ENCODE measurements around the gene ITGA1. TPM values are rescaled to one million over a fixed set of nuclear protein-coding genes. Genes with fewer than 3 reads are reported as not detected.

Gene ITGA1
- total RNA-seq, 5 donors from 2014 or later (not counting 1 experiment from before 2014, with no cell fraction given) = 2.9 to 13.0 (median 6.8) TPM

GRCh38 chr5:52831786-52832511, 44.2 kb downstream of the ITGA1 start:
- Mint-ChIP-seq H3K9me3 (peaks cover 0 to 3% (median 3%) of the 10 kb centered on the region in 3 donors), H3K27ac (no peak overlapping the region), H3K4me3 (no peak overlapping the region), H3K4me1 (no peaks in the 10 kb centered on the region), H3K27me3 (peaks cover 0 to 3% of the 10 kb centered on the region in 2 donors), H3K36me3 (peaks cover 6% of the 10 kb centered on the region)
- no peaks in the 10 kb centered on the region for H3K4me1 ChIP-seq (ENCODE audit: control insufficient read depth in 1 of 2, extremely low read depth in 1 of 2, insufficient read depth in 2 of 2, low read length in 2 of 2)
- H3K4me3 ChIP-seq (ENCODE audit: control insufficient read depth in 1 of 2, extremely low read depth in 1 of 2, low read length in 1 of 2) = no peak overlapping the region
- ATAC-seq (replicated peaks in 1 of 4) (no peak), DNase-seq (no peak)
- H3K27ac ChIP-seq (ENCODE audit: low read length) = no peak overlapping the region
- POLR2A ChIA-PET = no interaction called here
- H3K27me3 ChIP-seq (replicated peaks in 1 of 2; ENCODE audit: control insufficient read depth in 2 of 2, extremely low read depth in 1 of 2, insufficient read depth in 2 of 2, low read length in 1 of 2) = no peaks in the 10 kb centered on the region
- WGBS (ENCODE audit: insufficient coverage) = 80% methylated on average over 1 of the region's 2 CpGs
- H3K36me3 ChIP-seq (ENCODE audit: control insufficient read depth in 2 of 2, extremely low read depth in 1 of 2, insufficient read depth in 1 of 2, low read length in 1 of 2) = no peaks in the 10 kb centered on the region
- H3K9me3 ChIP-seq = no peaks in the 10 kb centered on the region
- CTCF ChIA-PET = no interaction called here

GRCh38 chr5:52834320-52834719, 46.6 kb downstream of the ITGA1 start:
- CTCF ChIA-PET = no interaction called here
- no peaks in the 10 kb centered on the region for H3K9me3 ChIP-seq
- no peak overlapping the region for H3K4me3 ChIP-seq (ENCODE audit: control insufficient read depth in 1 of 2, extremely low read depth in 1 of 2, low read length in 1 of 2)
- Mint-ChIP-seq H3K27me3 (peaks cover 0 to 3% of the 10 kb centered on the region in 2 donors), H3K4me1 (no peaks in the 10 kb centered on the region), H3K27ac (no peak overlapping the region), H3K9me3 (peaks cover 0 to 3% (median 0%) of the 10 kb centered on the region in 3 donors), H3K36me3 (peaks cover 3% of the 10 kb centered on the region), H3K4me3 (no peak overlapping the region)
- no peaks in the 10 kb centered on the region for H3K27me3 ChIP-seq (replicated peaks in 1 of 2; ENCODE audit: control insufficient read depth in 2 of 2, extremely low read depth in 1 of 2, insufficient read depth in 2 of 2, low read length in 1 of 2)
- DNase-seq (no peak), ATAC-seq (replicated peaks in 1 of 4) (no peak)
- WGBS (ENCODE audit: insufficient coverage) = 92% methylated on average over 2 of the region's 2 CpGs
- POLR2A ChIA-PET = no interaction called here
- H3K36me3 ChIP-seq (ENCODE audit: control insufficient read depth in 2 of 2, extremely low read depth in 1 of 2, insufficient read depth in 1 of 2, low read length in 1 of 2) = no peaks in the 10 kb centered on the region
- H3K27ac ChIP-seq (ENCODE audit: low read length) = no peak overlapping the region
- H3K4me1 ChIP-seq (ENCODE audit: control insufficient read depth in 1 of 2, extremely low read depth in 1 of 2, insufficient read depth in 2 of 2, low read length in 2 of 2) = no peaks in the 10 kb centered on the region

- Mint-ChIP-seq H3K4me1 (no peaks in the 10 kb centered on the region), H3K36me3 (peaks cover 3% of the 10 kb centered on the region), H3K4me3 (no peak overlapping the region), H3K9me3 (peaks cover 0 to 3% (median 0%) of the 10 kb centered on the region in 3 donors), H3K27me3 (peaks cover 0 to 3% of the 10 kb centered on the region in 2 donors), H3K27ac (no peak overlapping the region)
- 87% methylated on average over 3 of the region's 7 CpGs for WGBS (ENCODE audit: insufficient coverage)
- CTCF ChIA-PET = no interaction called here
- Histone ChIP-seq H3K27ac (ENCODE audit: low read length) (no peak overlapping the region), H3K4me1 (ENCODE audit: control insufficient read depth in 1 of 2, extremely low read depth in 1 of 2, insufficient read depth in 2 of 2, low read length in 2 of 2) (no peaks in the 10 kb centered on the region), H3K27me3 (replicated peaks in 1 of 2; ENCODE audit: control insufficient read depth in 2 of 2, extremely low read depth in 1 of 2, insufficient read depth in 2 of 2, low read length in 1 of 2) (no peaks in the 10 kb centered on the region), H3K4me3 (ENCODE audit: control insufficient read depth in 1 of 2, extremely low read depth in 1 of 2, low read length in 1 of 2) (no peak overlapping the region), H3K36me3 (ENCODE audit: control insufficient read depth in 2 of 2, extremely low read depth in 1 of 2, insufficient read depth in 1 of 2, low read length in 1 of 2) (no peaks in the 10 kb centered on the region), H3K9me3 (no peaks in the 10 kb centered on the region)
- no peak for DNase-seq
- ATAC-seq (replicated peaks in 1 of 4) = no peak
- POLR2A ChIA-PET = no interaction called here
These were observed 49.4 kb downstream of the ITGA1 start for GRCh38 chr5:52837068-52837467.

GRCh38 chr5:52837591-52838001, 49.9 kb downstream of the ITGA1 start:
- no peak for DNase-seq
- ChIA-PET POLR2A (interaction anchor here in 1 of 2 donors (0.5 to 0.9 kb wide), 2 partner anchors 11 to 14 kb away, joined by 3 to 4 read pairs; no protein-coding TSS in a partner anchor), CTCF (no interaction called here)
- no peaks in the 10 kb centered on the region for H3K36me3 ChIP-seq (ENCODE audit: control insufficient read depth in 2 of 2, extremely low read depth in 1 of 2, insufficient read depth in 1 of 2, low read length in 1 of 2)
- Mint-ChIP-seq H3K9me3 (peaks cover 0 to 3% (median 0%) of the 10 kb centered on the region in 3 donors), H3K4me1 (no peaks in the 10 kb centered on the region), H3K27me3 (peaks cover 0 to 3% of the 10 kb centered on the region in 2 donors), H3K27ac (no peak overlapping the region), H3K4me3 (no peak overlapping the region), H3K36me3 (peaks cover 3% of the 10 kb centered on the region)
- no peaks in the 10 kb centered on the region for H3K9me3 ChIP-seq
- ATAC-seq (replicated peaks in 1 of 4) = no peak
- no CpG with 5 or more reads among the region's 2 CpGs for WGBS (ENCODE audit: insufficient coverage)
- H3K27ac ChIP-seq (ENCODE audit: low read length) = no peak overlapping the region
- H3K4me1 ChIP-seq (ENCODE audit: control insufficient read depth in 1 of 2, extremely low read depth in 1 of 2, insufficient read depth in 2 of 2, low read length in 2 of 2) = no peaks in the 10 kb centered on the region
- H3K4me3 ChIP-seq (ENCODE audit: control insufficient read depth in 1 of 2, extremely low read depth in 1 of 2, low read length in 1 of 2) = no peak overlapping the region
- no peaks in the 10 kb centered on the region for H3K27me3 ChIP-seq (replicated peaks in 1 of 2; ENCODE audit: control insufficient read depth in 2 of 2, extremely low read depth in 1 of 2, insufficient read depth in 2 of 2, low read length in 1 of 2)

- Histone ChIP-seq H3K27ac (ENCODE audit: low read length) (no peak overlapping the region), H3K27me3 (replicated peaks in 1 of 2; ENCODE audit: control insufficient read depth in 2 of 2, extremely low read depth in 1 of 2, insufficient read depth in 2 of 2, low read length in 1 of 2) (no peaks in the 10 kb centered on the region), H3K4me3 (ENCODE audit: control insufficient read depth in 1 of 2, extremely low read depth in 1 of 2, low read length in 1 of 2) (no peak overlapping the region), H3K9me3 (no peaks in the 10 kb centered on the region), H3K4me1 (ENCODE audit: control insufficient read depth in 1 of 2, extremely low read depth in 1 of 2, insufficient read depth in 2 of 2, low read length in 2 of 2) (no peaks in the 10 kb centered on the region), H3K36me3 (ENCODE audit: control insufficient read depth in 2 of 2, extremely low read depth in 1 of 2, insufficient read depth in 1 of 2, low read length in 1 of 2) (no peaks in the 10 kb centered on the region)
- Mint-ChIP-seq H3K9me3 (peaks cover 0 to 3% (median 0%) of the 10 kb centered on the region in 3 donors), H3K4me3 (no peak overlapping the region), H3K4me1 (no peaks in the 10 kb centered on the region), H3K36me3 (peaks cover 3% of the 10 kb centered on the region), H3K27ac (no peak overlapping the region), H3K27me3 (peaks cover 0 to 3% of the 10 kb centered on the region in 2 donors)
- WGBS (ENCODE audit: insufficient coverage) = 88% methylated on average over 4 of the region's 7 CpGs
- ATAC-seq (replicated peaks in 1 of 4) (no peak), DNase-seq (no peak)
- ChIA-PET POLR2A (interaction anchor here in 1 of 2 donors (0.5 to 0.9 kb wide), 2 partner anchors 11 to 14 kb away, joined by 3 to 4 read pairs; no protein-coding TSS in a partner anchor), CTCF (no interaction called here)
These were observed 50.8 kb downstream of the ITGA1 start for GRCh38 chr5:52838326-52839015.

GRCh38 chr5:52839285-52839684, 51.6 kb downstream of the ITGA1 start:
- H3K36me3 ChIP-seq (ENCODE audit: control insufficient read depth in 2 of 2, extremely low read depth in 1 of 2, insufficient read depth in 1 of 2, low read length in 1 of 2) = no peaks in the 10 kb centered on the region
- no peaks in the 10 kb centered on the region for H3K4me1 ChIP-seq (ENCODE audit: control insufficient read depth in 1 of 2, extremely low read depth in 1 of 2, insufficient read depth in 2 of 2, low read length in 2 of 2)
- DNase-seq (no peak), ATAC-seq (replicated peaks in 1 of 4) (no peak)
- Mint-ChIP-seq H3K27ac (no peak overlapping the region), H3K4me1 (peaks cover 0 to 4% (median 4%) of the 10 kb centered on the region in 3 donors), H3K9me3 (peaks cover 0 to 3% (median 0%) of the 10 kb centered on the region in 3 donors), H3K27me3 (peaks cover 0 to 3% of the 10 kb centered on the region in 2 donors), H3K4me3 (no peak overlapping the region), H3K36me3 (peaks cover 3% of the 10 kb centered on the region)
- H3K9me3 ChIP-seq = no peaks in the 10 kb centered on the region
- WGBS (ENCODE audit: insufficient coverage) = no CpG with 5 or more reads among the region's 1 CpG
- no peak overlapping the region for H3K4me3 ChIP-seq (ENCODE audit: control insufficient read depth in 1 of 2, extremely low read depth in 1 of 2, low read length in 1 of 2)
- no peaks in the 10 kb centered on the region for H3K27me3 ChIP-seq (replicated peaks in 1 of 2; ENCODE audit: control insufficient read depth in 2 of 2, extremely low read depth in 1 of 2, insufficient read depth in 2 of 2, low read length in 1 of 2)
- CTCF ChIA-PET = no interaction called here
- POLR2A ChIA-PET = no interaction called here
- H3K27ac ChIP-seq (ENCODE audit: low read length) = no peak overlapping the region

Data from T-cell (primary cell).